ENCODE measurements around the gene CAMTA1.

- TF ChIP-seq POLR2A (IDR thresholded peaks at IDR 0.05; ENCODE audit: low read length) (no peak), GATA1 (IDR thresholded peaks at IDR 0.05; ENCODE audit: low read depth, low read length) (no peak)
These were observed 84.8 kb downstream of the CAMTA1 start for GRCh38 chr1:6870086-6870485.

Measured in erythroblast (primary cell).